Ammon's horn (tissue), 1 donor: ENCODE measurements around the gene SDR42E2.
"Not testable (repeated sequence)": the region's sequence is repeated elsewhere in the genome, so short reads cannot be mapped to it uniquely, and the experiment has no call there.

Source experiments
- DNase-seq: peaks from one replicate; pipeline ENCODE4 v3.0.0-alpha.2; 2016; ENCODE audit warnings: low spot score

The SDR42E2 gene

GRCh38 chr16:22161999-22162655 lies at the start of gene SDR42E2:
TSS of gene SDR42E2 (plus strand) at chr16:22162506. CDS start at chr16:22165583, 3,077 bp downstream.
- DNase-seq: no peak

- DNase-seq: no peak
Observed at GRCh38 chr16:22116095-22116700, 46.1 kb upstream of the SDR42E2 start.

GRCh38 chr16:22117609-22118008 lies 44.7 kb upstream of the SDR42E2 start:
- no peak for DNase-seq

- DNase-seq: no peak
Observed at GRCh38 chr16:22120440-22120839, 41.9 kb upstream of the SDR42E2 start.

GRCh38 chr16:22122239-22122638 lies 40.1 kb upstream of the SDR42E2 start:
- DNase-seq: no peak

- DNase-seq: no peak
Observed at GRCh38 chr16:22123146-22123545, 39.2 kb upstream of the SDR42E2 start.

GRCh38 chr16:22123759-22124490 lies 38.4 kb upstream of the SDR42E2 start:
- DNase-seq: no peak

- no peak for DNase-seq
Observed at GRCh38 chr16:22124583-22125284, 37.6 kb upstream of the SDR42E2 start.

GRCh38 chr16:22126037-22126558 lies 36.2 kb upstream of the SDR42E2 start:
- DNase-seq: no peak

GRCh38 chr16:22128537-22128936 lies 33.8 kb upstream of the SDR42E2 start:
- not testable (repeated sequence) for DNase-seq

GRCh38 chr16:22130528-22130927 lies 31.8 kb upstream of the SDR42E2 start:
- no peak for DNase-seq

- no peak for DNase-seq
Observed at GRCh38 chr16:22132801-22133200, 29.5 kb upstream of the SDR42E2 start.

GRCh38 chr16:22138482-22138881 lies 23.8 kb upstream of the SDR42E2 start:
- DNase-seq: no peak

- DNase-seq: no peak
Observed at GRCh38 chr16:22139008-22139407, 23.3 kb upstream of the SDR42E2 start.

GRCh38 chr16:22139732-22140131 lies 22.6 kb upstream of the SDR42E2 start:
- DNase-seq: no peak

- DNase-seq: no peak
Observed at GRCh38 chr16:22141767-22142166, 20.5 kb upstream of the SDR42E2 start.

GRCh38 chr16:22144520-22144919 lies 17.8 kb upstream of the SDR42E2 start:
- no peak for DNase-seq

- DNase-seq: no peak
Observed at GRCh38 chr16:22147853-22148252, 14.5 kb upstream of the SDR42E2 start.

GRCh38 chr16:22151246-22151998 lies 10.9 kb upstream of the SDR42E2 start:
- no peak for DNase-seq

GRCh38 chr16:22152316-22152715 lies 10.0 kb upstream of the SDR42E2 start:
- DNase-seq: no peak

- not testable (repeated sequence) for DNase-seq
Observed at GRCh38 chr16:22153078-22153477, 9.2 kb upstream of the SDR42E2 start.

- DNase-seq: no peak
Observed at GRCh38 chr16:22161401-22161800, 905 bp upstream of the SDR42E2 start.
